Measurements from ENCODE around the gene GAB1.
A peak's percentile ranks its signal among the peaks of the same experiment; 100 is the strongest.

GAB1 gene

DNA sequence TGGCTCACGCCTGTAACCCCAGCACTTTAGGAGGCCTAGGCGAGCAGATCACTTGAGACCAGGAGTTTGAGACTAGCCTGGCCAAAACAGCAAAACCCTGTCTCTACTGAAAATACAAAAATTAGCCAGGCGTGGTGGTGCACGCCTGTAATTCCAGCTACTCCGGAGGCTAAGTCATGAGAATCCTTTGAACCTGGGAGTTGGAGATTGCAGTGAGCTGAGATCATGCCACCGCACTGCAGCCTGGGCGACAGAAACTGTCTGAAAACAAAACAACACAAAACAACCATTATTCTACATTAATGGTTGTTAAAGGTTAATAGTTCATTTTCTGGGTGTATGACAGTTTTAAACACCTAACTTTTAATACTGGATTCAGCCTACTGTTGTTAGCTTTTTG is 175.2 kb downstream of the GAB1 start:
- no peak overlapping the region for H3K4me2 ChIP-seq (ENCODE audit: low read length)
- no peak overlapping the region for H2AFZ ChIP-seq (ENCODE audit: low read length)
- H3K79me2 ChIP-seq (ENCODE audit: insufficient read depth, low read length): peaks cover 30% of the 10 kb centered on the region
- no peaks in the 10 kb centered on the region for H3K27me3 ChIP-seq (ENCODE audit: insufficient read depth, low read length)
- H3K9me3 ChIP-seq (ENCODE audit: low read length): no peaks in the 10 kb centered on the region
- TF ChIP-seq EZH2 (IDR thresholded peaks at IDR 0.05; ENCODE audit: borderline replicate concordance, low read length) (no peak), CTCF (IDR thresholded peaks at IDR 0.05; ENCODE audit: low read length) (no peak)
- H3K27ac ChIP-seq (ENCODE audit: low read depth, low read length, poor library complexity, severe bottlenecking): no peak overlapping the region
- H3K36me3 ChIP-seq (ENCODE audit: insufficient read depth, low read length): peaks cover 10% of the 10 kb centered on the region
- H3K4me1 ChIP-seq (ENCODE audit: insufficient read depth, low read length, severe bottlenecking): peaks cover 23% of the 10 kb centered on the region
- no peaks in the 10 kb centered on the region for H3F3A ChIP-seq (ENCODE audit: insufficient read depth, low read length)
- H3K9ac ChIP-seq (ENCODE audit: low read length): no peak overlapping the region
- H3K4me3 ChIP-seq (ENCODE audit: low read depth, low read length, poor library complexity, severe bottlenecking): no peak overlapping the region
- no peaks in the 10 kb centered on the region for H3K9me2 ChIP-seq (ENCODE audit: low read depth, low read length)
- peaks cover 7% of the 10 kb centered on the region; the same call in 1 of the 2 replicates for H4K20me1 ChIP-seq (ENCODE audit: insufficient read depth, low read length)

DNA sequence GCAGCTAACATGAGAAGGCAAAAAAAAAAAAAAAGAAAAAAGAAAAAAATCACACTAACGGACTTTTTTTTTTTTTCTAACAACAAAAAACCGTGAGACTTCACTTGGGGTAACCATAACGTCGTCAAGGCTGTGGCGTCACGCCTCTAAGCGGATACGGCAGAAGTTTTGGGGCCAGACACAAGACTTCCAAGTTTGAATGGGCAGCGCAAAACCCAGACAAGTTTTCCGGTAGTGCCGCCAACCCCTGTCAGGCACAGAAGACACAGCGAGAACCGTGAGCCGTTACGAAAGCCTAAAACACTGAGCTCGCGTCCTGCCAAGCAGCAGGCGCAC is 176.3 kb downstream of the GAB1 start:
- Histone ChIP-seq H3K27me3 (ENCODE audit: insufficient read depth, low read length) (no peaks in the 10 kb centered on the region), H3F3A (ENCODE audit: insufficient read depth, low read length) (no peaks in the 10 kb centered on the region), H3K9me2 (ENCODE audit: low read depth, low read length) (no peaks in the 10 kb centered on the region), H3K4me1 (ENCODE audit: insufficient read depth, low read length, severe bottlenecking) (peaks cover 23% of the 10 kb centered on the region), H3K36me3 (ENCODE audit: insufficient read depth, low read length) (peaks cover 20% of the 10 kb centered on the region), H3K9ac (ENCODE audit: low read length) (peak overlapping the region; percentile 81), H2AFZ (ENCODE audit: low read length) (peak overlapping the region; percentile 77; the same call in 1 of the 2 replicates), H3K4me2 (ENCODE audit: low read length) (peak overlapping the region; percentile 95), H4K20me1 (ENCODE audit: insufficient read depth, low read length) (peaks cover 7% of the 10 kb centered on the region; the same call in 1 of the 2 replicates), H3K79me2 (ENCODE audit: insufficient read depth, low read length) (peaks cover 40% of the 10 kb centered on the region), H3K27ac (ENCODE audit: low read depth, low read length, poor library complexity, severe bottlenecking) (no peak overlapping the region), H3K4me3 (ENCODE audit: low read depth, low read length, poor library complexity, severe bottlenecking) (peak overlapping the region; percentile 93), H3K9me3 (ENCODE audit: low read length) (no peaks in the 10 kb centered on the region)
- TF ChIP-seq EZH2 (IDR thresholded peaks at IDR 0.05; ENCODE audit: borderline replicate concordance, low read length) (no peak), CTCF (IDR thresholded peaks at IDR 0.05; ENCODE audit: low read length) (no peak)

- H3K27me3 ChIP-seq (ENCODE audit: insufficient read depth, low read length): no peaks in the 10 kb centered on the region
- peaks cover 7% of the 10 kb centered on the region; the same call in 1 of the 2 replicates for H4K20me1 ChIP-seq (ENCODE audit: insufficient read depth, low read length)
- peak within 1 kb of the TSS; percentile 93 for H3K4me3 ChIP-seq (ENCODE audit: low read depth, low read length, poor library complexity, severe bottlenecking)
- H3K9me2 ChIP-seq (ENCODE audit: low read depth, low read length): no peaks in the 10 kb centered on the region
- no peaks in the 10 kb centered on the region for H3K9me3 ChIP-seq (ENCODE audit: low read length)
- H3K79me2 ChIP-seq (ENCODE audit: insufficient read depth, low read length): peaks cover 46% of the 10 kb centered on the region
- no peaks in the 10 kb centered on the region for H3F3A ChIP-seq (ENCODE audit: insufficient read depth, low read length)
- peak within 1 kb of the TSS; percentile 95 for H3K4me2 ChIP-seq (ENCODE audit: low read length)
- H2AFZ ChIP-seq (ENCODE audit: low read length): peak within 1 kb of the TSS; percentile 77; the same call in 1 of the 2 replicates
- TF ChIP-seq CTCF (IDR thresholded peaks at IDR 0.05; ENCODE audit: low read length) (no peak), EZH2 (IDR thresholded peaks at IDR 0.05; ENCODE audit: borderline replicate concordance, low read length) (no peak)
- peaks cover 25% of the 10 kb centered on the region for H3K36me3 ChIP-seq (ENCODE audit: insufficient read depth, low read length)
- H3K9ac ChIP-seq (ENCODE audit: low read length): peak within 1 kb of the TSS; percentile 81
- peak within 1 kb of the TSS; percentile 62 for H3K27ac ChIP-seq (ENCODE audit: low read depth, low read length, poor library complexity, severe bottlenecking)
- H3K4me1 ChIP-seq (ENCODE audit: insufficient read depth, low read length, severe bottlenecking): peaks cover 23% of the 10 kb centered on the region
Observed at GRCh38 chr4:143513314-143514168, 176.9 kb downstream of the GAB1 start, which contains the start of gene SMARCA5. Gene SMARCA5, plus strand, starts transcription at chr4:143513702. Its CDS starts 223 bp downstream, at chr4:143513925.
